HCT116 (cell line): ENCODE measurements around the gene STAMBPL1.

Experiments used
- EZH2 ChIP-seq: fragments of 200-600 bp; sonication (generic); IDR thresholded peaks from 2 replicates; pipeline ENCODE4 v1.6.1; 2017; ENCODE audit warnings: antibody characterized with exemption, mixed run types
- SP1 ChIP-seq: IDR thresholded peaks from 2 replicates; pipeline ENCODE4 v1.6.1; 2012; ENCODE audit warnings: low read depth

- no peak for TF ChIP-seq EZH2
- TF ChIP-seq SP1, result no peak
Observed at GRCh38 chr10:88850712-88851111, 29.3 kb upstream of the STAMBPL1 start.
